Ovary (tissue), 3 donors: ENCODE measurements around the gene TPD52L2.

Experiments used
- CTCF ChIP-seq, 3 donors: fragments of 450-650 bp in 2 of 3; fragments of 200-600 bp in 1 of 3; IDR thresholded peaks; one replicate each; pipeline versions ENCODE4 v1.5.1 to v1.8.0; 2016 to 2022; ENCODE audit warnings: antibody characterized with exemption in 3 of 3, mild to moderate bottlenecking in 1 of 3
- POLR2A ChIP-seq: fragments of 450-650 bp; IDR thresholded peaks from one replicate; pipeline ENCODE4 v1.6.1; 2017; ENCODE audit warnings: antibody characterized with exemption, mild to moderate bottlenecking, moderate library complexity
- donor health status: DM: no; HTN: no; CAD: no.

DNA sequence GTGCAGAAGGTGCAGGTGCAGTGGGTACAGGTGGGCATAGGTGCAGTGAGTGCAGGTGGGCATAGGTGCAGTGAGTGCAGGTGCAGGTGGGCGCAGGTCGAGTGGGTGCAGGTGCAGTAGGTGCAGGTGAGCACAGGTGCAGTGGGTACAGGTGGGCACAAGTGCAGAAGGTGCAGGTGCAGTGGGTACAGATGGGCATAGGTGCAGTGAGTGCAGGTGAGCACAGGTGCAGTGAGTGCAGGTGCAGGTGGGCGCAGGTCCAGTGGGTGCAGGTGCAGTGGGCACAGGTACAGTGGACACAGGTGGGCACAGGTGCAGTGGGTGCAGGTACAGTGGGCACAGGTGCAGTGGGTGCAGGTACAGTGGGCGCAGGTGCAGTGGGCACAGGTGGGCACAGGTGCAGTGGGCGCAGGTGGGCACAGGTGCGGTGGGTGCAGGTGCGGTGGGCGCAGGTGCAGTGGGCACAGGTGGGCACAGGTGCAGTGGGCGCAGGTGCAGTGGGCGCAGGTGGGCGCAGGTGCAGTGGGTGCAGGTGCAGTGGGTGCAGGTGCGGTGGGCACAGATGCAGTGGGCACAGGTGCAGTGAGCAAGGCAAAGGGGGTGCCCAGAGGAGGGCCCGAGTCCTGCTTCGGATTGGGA, 49.3 kb upstream of the TPD52L2 start:
- TF ChIP-seq CTCF (IDR thresholded peaks at IDR 0.05), result no peak
- no peak for TF ChIP-seq POLR2A
